GM12892 (cell line): ENCODE data around the gene TTPAL.

Source experiments
- POLR2A ChIP-seq: IDR thresholded peaks from 2 replicates; pipeline ENCODE4 v1.6.1; 2011; ENCODE audit warnings: low read depth, low read length, control low read depth
- POLR2AphosphoS5 ChIP-seq: IDR thresholded peaks from 2 replicates; pipeline ENCODE4 v1.6.1; 2011; ENCODE audit warnings: low read depth, low read length, control low read depth

GRCh38 chr20:44516491-44516890, 40.8 kb downstream of the TTPAL start:
- no peak for TF ChIP-seq POLR2A
- no peak for TF ChIP-seq POLR2AphosphoS5
